ENCODE data around the gene NFATC1.

GRCh38 chr18:79515331-79515730, 119.6 kb downstream of the NFATC1 start:
- TF ChIP-seq EZH2 (IDR thresholded peaks at IDR 0.05; ENCODE audit: borderline replicate concordance, low read depth, low read length, severe bottlenecking) (no peak), CTCF (IDR thresholded peaks at IDR 0.05; ENCODE audit: borderline replicate concordance, extremely low read depth, low read length, poor library complexity, severe bottlenecking) (no peak)

Data from DND-41 (cell line).